ENCODE results near the gene PCSK6.
"Not testable (repeated sequence)": the region's sequence is repeated elsewhere in the genome, so short reads cannot be mapped to it uniquely, and the experiment has no call there.

PCSK6 gene

GRCh38 chr15:101351736-101352135, 137.8 kb downstream of the PCSK6 start:
- no peak for DNase-seq

DNA sequence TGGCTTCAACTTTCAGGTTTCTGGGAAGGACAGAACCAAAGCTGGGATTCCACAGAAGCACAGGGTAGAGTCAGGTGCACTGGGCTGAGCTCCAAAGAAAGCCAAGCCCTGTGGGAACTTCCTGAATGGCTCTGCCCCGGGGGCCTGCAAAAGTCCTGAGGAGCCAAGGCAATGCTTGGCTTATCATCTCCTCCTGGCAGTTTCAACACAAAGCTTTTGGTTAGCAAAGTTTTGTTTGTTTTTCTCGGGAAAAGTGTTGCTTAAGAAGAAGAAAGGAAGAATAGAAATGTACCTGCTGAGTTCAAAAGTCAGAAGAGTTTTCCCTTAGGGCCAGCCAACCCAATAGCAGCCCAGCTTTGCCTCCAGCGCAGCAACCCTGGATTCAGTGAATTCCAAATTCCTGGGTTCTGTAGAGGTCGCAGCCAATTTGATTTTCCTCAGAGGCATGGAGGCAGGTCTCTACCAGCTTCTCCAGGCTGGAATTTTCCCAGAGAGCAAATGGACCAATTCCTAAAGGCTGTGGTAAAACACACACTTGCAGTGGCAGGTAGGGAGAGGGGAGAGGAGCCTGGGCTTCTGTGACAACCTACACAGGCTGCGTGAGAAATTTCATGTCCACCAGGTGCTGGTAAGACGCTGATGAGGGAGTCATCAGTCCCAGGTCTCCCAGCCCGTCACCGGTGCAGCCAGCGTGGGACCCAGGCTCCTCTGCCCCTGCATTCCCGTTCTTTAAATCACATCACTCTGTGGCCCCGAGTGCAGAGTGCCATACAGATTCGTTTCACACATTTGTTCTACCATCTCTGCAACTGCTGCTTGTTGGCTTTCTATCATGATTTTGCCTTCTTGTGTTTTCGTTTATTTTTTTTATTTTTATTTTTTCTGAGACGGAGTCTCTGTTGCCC, 140.2 kb downstream of the PCSK6 start:
- DNase-seq, result no peak

DNA sequence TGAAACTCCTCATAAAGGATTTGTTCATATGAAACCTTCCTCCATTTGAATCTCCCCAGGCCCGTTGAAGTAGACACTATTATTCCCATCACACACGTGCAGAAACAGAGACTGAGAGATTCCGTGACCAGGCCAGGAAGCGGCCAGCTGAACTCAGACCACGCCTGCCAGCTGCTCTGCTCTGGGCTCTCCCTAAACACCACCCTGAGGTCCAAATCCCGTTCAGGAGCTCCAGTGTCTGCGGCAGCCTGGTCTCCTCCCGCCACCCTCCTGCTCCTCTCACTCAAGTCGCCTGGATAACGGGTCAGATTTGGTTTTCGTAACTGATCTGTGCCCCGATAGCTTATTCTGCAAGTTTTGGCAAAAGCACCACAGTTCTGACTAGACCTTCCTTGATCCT, 140.9 kb downstream of the PCSK6 start:
- DNase-seq, result no peak

DNA sequence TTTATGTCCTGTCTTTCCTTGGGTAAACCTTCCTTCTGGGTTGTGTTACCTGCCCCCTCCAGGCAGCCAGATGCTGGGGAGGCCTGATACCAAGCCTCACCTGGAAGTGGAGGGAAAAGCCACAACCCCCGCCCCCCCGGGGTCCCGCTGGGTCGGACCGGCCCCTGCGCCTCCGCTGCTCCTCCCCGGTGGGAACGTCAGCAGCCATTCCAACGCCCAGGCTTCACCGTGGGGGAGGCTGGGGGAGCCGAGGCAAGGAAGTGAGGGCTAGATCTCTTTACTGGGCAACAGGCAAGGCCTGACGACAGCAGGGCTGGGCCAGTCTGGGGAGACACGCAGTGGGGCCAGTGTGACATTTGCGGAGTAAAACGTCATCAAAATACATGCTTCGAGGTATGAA, 141.5 kb downstream of the PCSK6 start:
- no peak for DNase-seq

GRCh38 chr15:101347454-101347853, 142.1 kb downstream of the PCSK6 start:
- peak; percentile 34 for DNase-seq

DNA sequence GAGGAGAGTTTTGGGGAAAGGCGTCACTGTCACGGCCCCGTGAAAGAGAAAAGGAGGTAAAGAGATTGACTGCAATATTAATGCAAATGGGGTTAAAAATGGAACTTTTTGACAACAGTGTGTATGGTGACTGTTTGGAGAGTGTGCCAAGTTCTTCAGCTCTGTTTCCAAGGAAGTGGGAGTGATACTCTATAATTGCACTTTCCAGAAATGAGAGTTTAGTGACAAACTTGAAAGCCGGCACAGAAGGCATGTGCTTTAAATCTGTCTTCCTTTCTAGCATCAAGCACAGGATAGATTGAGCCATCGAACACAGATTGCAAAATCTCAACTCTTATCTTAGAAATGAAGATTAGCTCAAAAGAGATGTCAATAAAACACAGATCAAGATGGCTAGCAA, 142.6 kb downstream of the PCSK6 start:
- no peak for DNase-seq

GRCh38 chr15:101342056-101342455, 147.5 kb downstream of the PCSK6 start:
- DNase-seq, result no peak

DNA sequence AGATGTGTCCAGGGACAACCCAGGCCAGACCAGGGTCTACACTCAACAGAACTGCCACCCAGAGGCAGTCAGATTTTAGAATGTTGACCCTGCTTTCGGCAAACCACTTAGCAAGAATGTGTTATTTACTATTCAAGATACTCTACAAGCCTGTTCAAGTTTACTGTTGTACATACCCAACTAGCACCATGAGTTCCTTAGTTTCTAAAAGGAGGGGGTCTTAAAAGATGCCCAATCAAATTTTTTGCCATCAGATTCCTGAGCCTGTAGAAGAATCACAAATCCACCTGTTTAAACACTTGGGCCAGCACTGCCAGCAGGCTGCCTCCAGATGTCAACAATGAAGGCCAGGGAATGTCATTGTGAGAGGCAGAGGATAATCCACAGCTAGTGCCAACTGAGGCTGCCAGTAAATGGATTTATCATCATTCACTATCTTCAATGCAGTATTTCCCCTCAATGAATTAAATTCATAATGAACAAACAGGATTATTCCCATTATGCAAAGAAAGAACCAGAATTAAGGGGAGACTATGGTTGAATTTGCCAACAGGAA, 150.9 kb downstream of the PCSK6 start:
- DNase-seq, result no peak

- DNase-seq, result no peak
These were observed 151.5 kb downstream of the PCSK6 start for GRCh38 chr15:101337976-101338375.

DNA sequence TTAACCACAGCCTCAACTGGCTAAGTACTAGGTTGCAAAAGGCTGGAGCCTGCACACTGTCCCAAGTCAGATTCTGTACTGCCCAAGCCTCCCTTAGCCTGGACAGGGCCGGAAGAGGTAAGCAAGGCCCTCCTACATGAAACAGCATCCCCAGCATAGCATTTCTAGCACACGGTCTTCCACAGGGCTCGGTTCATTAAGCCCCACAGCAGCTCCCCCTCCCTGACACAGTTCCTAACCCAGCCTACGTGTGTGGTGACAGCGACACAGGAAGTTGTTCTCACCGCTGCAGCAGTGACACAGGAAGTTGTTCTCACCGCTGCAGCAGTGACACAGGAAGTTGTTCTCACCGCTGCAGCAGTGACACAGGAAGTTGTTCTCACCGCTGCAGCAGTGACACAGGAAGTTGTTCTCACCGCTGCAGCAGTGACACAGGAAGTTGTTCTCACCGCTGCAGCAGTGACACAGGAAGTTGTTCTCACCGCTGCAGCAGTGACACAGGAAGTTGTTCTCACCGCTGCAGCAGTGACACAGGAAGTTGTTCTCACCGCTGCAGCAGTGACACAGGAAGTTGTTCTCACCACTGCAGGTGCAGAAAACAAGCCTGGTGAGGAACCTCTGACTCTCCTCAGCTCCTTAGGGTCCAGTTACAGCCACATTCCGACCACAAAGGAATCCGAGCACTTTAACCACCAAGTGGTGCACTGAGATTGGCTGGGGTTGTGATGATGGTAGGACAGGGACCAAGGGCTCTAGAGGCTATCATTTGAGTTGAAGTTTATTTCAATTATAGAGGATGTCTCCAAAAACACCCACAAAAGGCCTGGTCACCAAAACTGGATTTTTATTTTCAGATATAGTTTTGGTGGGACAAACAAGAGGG, 155.4 kb downstream of the PCSK6 start:
- not testable (repeated sequence) for DNase-seq

DNA sequence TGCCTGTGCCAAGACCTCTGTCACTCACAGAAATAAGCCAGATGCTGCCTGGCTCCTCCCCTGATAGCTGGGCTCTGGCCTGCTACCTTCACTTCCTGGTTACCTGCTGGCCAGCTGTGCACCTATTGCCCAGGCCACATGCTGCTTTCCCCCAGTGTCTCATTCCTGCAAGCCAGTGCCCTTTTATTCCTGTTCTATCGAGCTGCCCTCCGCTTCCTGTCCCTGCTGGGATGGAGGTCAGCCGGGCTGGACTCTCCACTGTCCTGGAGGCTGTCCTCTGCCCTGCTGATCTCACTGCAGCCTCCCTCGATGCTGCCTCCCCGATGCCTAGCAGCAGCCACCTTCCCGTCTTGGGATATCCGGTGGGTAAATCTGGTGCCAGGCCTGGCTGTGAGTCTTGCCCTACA, 157.4 kb downstream of the PCSK6 start:
- DNase-seq, result no peak

- DNase-seq, result no peak
These were observed 159.6 kb downstream of the PCSK6 start for GRCh38 chr15:101329867-101330380.

GRCh38 chr15:101329309-101329863, 160.1 kb downstream of the PCSK6 start:
- no peak for DNase-seq

- no peak for DNase-seq
These were observed 161.5 kb downstream of the PCSK6 start for GRCh38 chr15:101328001-101328400.

DNA sequence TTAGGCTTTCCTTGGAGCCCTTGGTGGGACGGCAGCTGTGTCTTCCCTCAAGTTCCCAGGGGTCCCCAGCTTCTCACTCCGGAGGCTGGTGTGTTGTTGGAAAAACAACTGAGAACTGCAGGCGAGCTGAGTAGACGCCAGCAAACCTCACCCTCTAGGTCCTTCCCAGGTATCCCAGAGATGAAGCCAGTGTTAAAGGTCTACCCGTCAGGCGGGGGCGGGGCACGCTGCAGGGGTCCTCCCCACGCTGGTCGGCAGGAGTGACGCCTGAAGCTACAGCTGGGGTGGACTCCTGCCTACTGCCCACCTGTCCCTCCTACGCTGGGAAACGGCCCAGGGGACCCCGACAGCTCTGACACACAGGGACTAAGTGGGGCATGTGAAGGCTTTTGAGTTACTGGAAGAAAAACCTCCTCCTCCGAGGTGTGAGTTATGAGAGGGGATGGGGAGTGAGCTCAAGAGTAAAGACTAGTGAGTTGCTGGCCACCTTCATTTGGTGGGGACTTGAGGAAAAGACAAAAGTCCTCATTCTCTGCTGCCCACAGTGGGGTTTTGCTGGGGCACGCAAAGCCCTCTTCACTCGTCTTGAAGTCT, 162.3 kb downstream of the PCSK6 start:
- DNase-seq, result no peak

GRCh38 chr15:101326462-101327146, 162.9 kb downstream of the PCSK6 start:
- peak; percentile 14 for DNase-seq

DNA sequence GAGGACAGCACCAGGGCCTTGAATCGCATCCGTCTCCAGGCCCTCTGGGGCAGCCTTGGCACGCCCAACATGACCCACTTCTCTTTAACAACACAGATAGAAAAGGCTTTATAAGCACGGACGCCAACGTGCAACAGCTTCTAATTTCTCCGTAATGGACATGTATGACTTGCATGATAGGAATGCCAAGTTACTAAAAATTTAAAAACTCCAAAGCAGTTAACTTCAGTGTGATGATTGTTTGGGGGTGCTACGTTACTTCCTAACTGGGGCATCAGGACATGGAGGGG, 163.5 kb downstream of the PCSK6 start:
- no peak for DNase-seq

DNA sequence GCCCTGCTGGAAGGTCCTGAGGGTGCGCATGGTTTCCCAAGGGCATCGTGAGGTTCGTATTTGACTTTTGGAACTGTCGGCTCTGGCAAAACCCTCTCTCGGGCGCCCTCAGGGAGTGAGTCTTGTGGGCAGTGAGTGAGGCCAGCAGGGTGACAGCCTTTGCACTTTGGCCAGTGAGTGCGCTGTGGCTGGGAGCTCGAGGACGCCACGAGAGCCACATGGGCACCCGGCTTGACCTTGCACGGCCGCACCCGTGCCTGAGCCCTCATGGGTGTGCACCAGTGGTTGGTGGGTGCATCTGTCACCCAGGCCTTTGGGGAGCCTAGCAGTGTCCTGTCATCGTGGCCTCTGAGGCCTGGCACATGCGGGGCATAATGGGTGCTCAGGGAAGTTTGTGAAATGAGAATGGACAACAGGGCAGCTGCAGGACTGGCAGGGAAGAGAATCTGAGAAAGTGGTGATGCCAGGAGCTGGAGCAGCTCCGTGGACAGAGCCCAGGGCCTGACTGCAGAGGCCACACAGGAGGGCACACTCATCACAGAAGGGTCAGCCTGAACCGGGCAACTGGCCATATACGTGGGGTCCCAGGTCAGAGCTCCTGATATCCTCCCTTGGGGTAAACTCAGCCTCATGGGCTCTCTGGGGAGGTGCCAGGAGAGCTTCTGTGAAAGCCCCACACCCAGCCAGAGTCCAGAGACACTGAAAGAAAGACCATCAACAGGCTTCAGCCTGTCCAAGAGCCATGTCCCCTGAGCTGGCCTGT, 164.1 kb downstream of the PCSK6 start:
- DNase-seq, result no peak

GRCh38 chr15:101324524-101325177, 164.9 kb downstream of the PCSK6 start:
- no peak for DNase-seq

GRCh38 chr15:101323793-101324523, 165.5 kb downstream of the PCSK6 start:
- DNase-seq, result no peak

All from eye (tissue), 1 donor.